KBM-7 (cell line): ENCODE measurements around the gene ZSWIM8.

ENCODE experiments used
- DNase-seq: peaks from one replicate; pipeline ENCODE4 v3.0.0-alpha.2; 2015
- in situ Hi-C: fragments of 300-500 bp; cut with MboI; formaldehyde crosslinking; loops from 2 replicates; pipeline ENCODE4 v1.14.3; 2020; ENCODE audit warnings: low sequenced_read_pairs, low pct_unique_long_range_greater_than_20kb, mixed read lengths

ZSWIM8 gene

GRCh38 chr10:73809061-73809818 lies 23.8 kb downstream of the ZSWIM8 start:
- in situ Hi-C loops = no loop called here
- DNase-seq = no peak

- no peak for DNase-seq
- in situ Hi-C loops = no loop called here
These were observed 24.9 kb downstream of the ZSWIM8 start for GRCh38 chr10:73810358-73810734.

GRCh38 chr10:73810735-73811465 lies 25.5 kb downstream of the ZSWIM8 start:
- DNase-seq = peak; percentile 18
- in situ Hi-C loops = no loop called here

- in situ Hi-C loops = no loop called here
- DNase-seq = no peak
These were observed 27.3 kb downstream of the ZSWIM8 start for GRCh38 chr10:73812657-73813056.

- no peak for DNase-seq
- in situ Hi-C loops = no loop called here
These were observed 27.9 kb downstream of the ZSWIM8 start for GRCh38 chr10:73813333-73813732.

- DNase-seq = no peak
- in situ Hi-C loops = no loop called here
These were observed 29.0 kb downstream of the ZSWIM8 start for GRCh38 chr10:73814276-73814895.

- DNase-seq = peak; percentile 45
These were observed 29.7 kb downstream of the ZSWIM8 start for GRCh38 chr10:73814896-73815718.

GRCh38 chr10:73815719-73816030 lies 30.3 kb downstream of the ZSWIM8 start:
- in situ Hi-C loops = no loop called here
- DNase-seq = no peak

More at GRCh38 chr10:73814896-73815718, 29.7 kb downstream of the ZSWIM8 start:
- in situ Hi-C loops = no loop called here

- DNase-seq = no peak
- in situ Hi-C loops = no loop called here
These were observed 31.7 kb downstream of the ZSWIM8 start for GRCh38 chr10:73816917-73817729.

GRCh38 chr10:73817826-73818225 lies 32.4 kb downstream of the ZSWIM8 start:
- in situ Hi-C loops = no loop called here
- DNase-seq = no peak

GRCh38 chr10:73818402-73818801 lies 33.0 kb downstream of the ZSWIM8 start:
- in situ Hi-C loops = no loop called here
- no peak for DNase-seq

GRCh38 chr10:73819081-73819480 lies 33.7 kb downstream of the ZSWIM8 start:
- in situ Hi-C loops = no loop called here
- peak; percentile 42 for DNase-seq

GRCh38 chr10:73819513-73820093 lies 34.2 kb downstream of the ZSWIM8 start:
- in situ Hi-C loops = no loop called here
- DNase-seq = no peak

GRCh38 chr10:73823391-73823790 lies 38.0 kb downstream of the ZSWIM8 start:
- DNase-seq = no peak
- in situ Hi-C loops = no loop called here

- DNase-seq = no peak
- in situ Hi-C loops = no loop called here
These were observed 38.8 kb downstream of the ZSWIM8 start for GRCh38 chr10:73824146-73824725.

- DNase-seq = no peak
- in situ Hi-C loops = no loop called here
These were observed 42.1 kb downstream of the ZSWIM8 start for GRCh38 chr10:73827346-73828089.

- DNase-seq = no peak
- in situ Hi-C loops = no loop called here
These were observed 42.8 kb downstream of the ZSWIM8 start for GRCh38 chr10:73828161-73828560.
